GM23338 (cell line): ENCODE results near the gene SNX11. TPM values are rescaled to one million over a fixed set of nuclear protein-coding genes. Genes with fewer than 3 reads are reported as not detected.

Experiments
- ATAC-seq: fragments of 200-7000 bp; cut with Tn5 transposase; 3 replicates; pipeline ENCODE4 v1.9.1; 2020
- DNase-seq: peaks from one replicate; pipeline ENCODE4 v3.0.0-alpha.2; 2015; ENCODE audit warnings: low spot score
- H2AFZ ChIP-seq: fragments of 200-600 bp; sonication (generic); 2 replicates; pipeline ENCODE4 v1.8.0; 2016; ENCODE audit warnings: antibody characterized with exemption, mild to moderate bottlenecking, moderate library complexity
- H3F3A ChIP-seq: fragments of 200-600 bp; sonication (generic); replicated peaks from 2 replicates; pipeline ENCODE4 v1.8.0; 2017; ENCODE audit warnings: antibody characterized with exemption, mixed run types, low read depth
- H3K27ac ChIP-seq: fragments of 200-600 bp; sonication (generic); 2 replicates; pipeline ENCODE4 v1.6.1; 2016; ENCODE audit warnings: low read depth
- H3K27me3 ChIP-seq: fragments of 200-600 bp; sonication (generic); 2 replicates; pipeline ENCODE4 v1.8.0; 2016; ENCODE audit warnings: mild to moderate bottlenecking, mixed run types, moderate library complexity; ENCODE audit not compliant: insufficient read depth
- H3K36me3 ChIP-seq: fragments of 200-600 bp; sonication (generic); 2 replicates; pipeline ENCODE4 v1.8.0; 2016; ENCODE audit warnings: mild to moderate bottlenecking; ENCODE audit not compliant: insufficient read depth
- H3K4me1 ChIP-seq: fragments of 200-600 bp; sonication (generic); 2 replicates; pipeline ENCODE4 v1.8.0; 2016; ENCODE audit warnings: mild to moderate bottlenecking, moderate library complexity; ENCODE audit not compliant: insufficient read depth
- H3K4me2 ChIP-seq: fragments of 200-600 bp; sonication (generic); 2 replicates; pipeline ENCODE4 v1.7.1; 2017; ENCODE audit warnings: mixed run types
- H3K4me3 ChIP-seq: fragments of 200-600 bp; sonication (generic); 2 replicates; pipeline ENCODE4 v1.6.1; 2016; ENCODE audit warnings: mixed run types
- H3K79me2 ChIP-seq: fragments of 200-600 bp; sonication (generic); replicated peaks from 2 replicates; pipeline ENCODE4 v1.8.0; 2017; ENCODE audit warnings: mild to moderate bottlenecking; ENCODE audit not compliant: insufficient read depth
- H3K9me2 ChIP-seq: fragments of 200-600 bp; sonication (generic); 2 replicates; pipeline ENCODE4 v1.8.0; 2017; ENCODE audit not compliant: insufficient read depth
- H4K20me1 ChIP-seq: fragments of 200-600 bp; sonication (generic); replicated peaks from 2 replicates; pipeline ENCODE4 v1.8.0; 2017; ENCODE audit warnings: mild to moderate bottlenecking; ENCODE audit not compliant: insufficient read depth
- H3K27ac Mint-ChIP-seq: 2 replicates; pipeline ENCODE4 v1.8.0; 2020; ENCODE audit warnings: inconsistent platforms, mild to moderate bottlenecking, moderate library complexity, mixed read lengths
- H3K27me3 Mint-ChIP-seq: 3 replicates; pipeline ENCODE4 v1.8.0; 2022; ENCODE audit warnings: low read depth, mild to moderate bottlenecking, moderate library complexity, mixed read lengths, inconsistent platforms; ENCODE audit not compliant: insufficient read depth, poor library complexity
- H3K36me3 Mint-ChIP-seq: 3 replicates; pipeline ENCODE4 v1.8.0; 2021; ENCODE audit warnings: low read depth, mild to moderate bottlenecking, inconsistent platforms, moderate library complexity, mixed read lengths
- H3K4me1 Mint-ChIP-seq: 3 replicates; pipeline ENCODE4 v1.8.0; 2020; ENCODE audit warnings: mild to moderate bottlenecking, inconsistent platforms, mixed read lengths
- H3K4me3 Mint-ChIP-seq: 3 replicates; pipeline ENCODE4 v1.8.0; 2021; ENCODE audit warnings: moderate library complexity, mild to moderate bottlenecking, inconsistent platforms, mixed read lengths
- H3K9me3 Mint-ChIP-seq: 3 replicates; pipeline ENCODE4 v1.8.0; 2020; ENCODE audit warnings: moderate library complexity, mild to moderate bottlenecking, inconsistent platforms, mixed read lengths
- EZH2 ChIP-seq: fragments of 200-600 bp; sonication (generic); IDR thresholded peaks from one replicate; pipeline ENCODE4 v1.8.0; 2017; ENCODE audit warnings: antibody characterized with exemption, mild to moderate bottlenecking, low read depth; ENCODE audit not compliant: unreplicated experiment
- EZH2phosphoT487 ChIP-seq: fragments of 200-600 bp; sonication (generic); IDR thresholded peaks from one replicate; pipeline ENCODE4 v1.8.1; 2018; ENCODE audit warnings: antibody characterized with exemption; ENCODE audit not compliant: unreplicated experiment
- JUNB ChIP-seq: IDR thresholded peaks from one replicate; pipeline ENCODE4 v1.6.1; 2016; ENCODE audit warnings: antibody characterized with exemption; ENCODE audit not compliant: unreplicated experiment
- NANOG ChIP-seq: IDR thresholded peaks from 2 replicates; pipeline ENCODE4 v1.6.1; 2016; ENCODE audit warnings: antibody characterized with exemption, borderline replicate concordance
- POLR2AphosphoS5 ChIP-seq: IDR thresholded peaks from 2 replicates; pipeline ENCODE4 v1.6.1; 2016; ENCODE audit warnings: antibody characterized with exemption, low read depth
- ZNF114 ChIP-seq: fragments of 250-450 bp; sonication (Bioruptor Pico); IDR thresholded peaks from 2 replicates; pipeline ENCODE4 v1.5.0; 2020; ENCODE audit warnings: mild to moderate bottlenecking, moderate library complexity
- ZNF331 ChIP-seq: fragments of 250-450 bp; sonication (Bioruptor Pico); IDR thresholded peaks from 2 replicates; pipeline ENCODE4 v1.5.0; 2020; ENCODE audit warnings: low read depth, mild to moderate bottlenecking, moderate library complexity
- polyA plus RNA-seq: library from polyadenylated mRNA; unstranded; fragments of >200 nt; fragmentation: Nextera tagmentation; extraction: Ambion mirVana; gene quantifications from 2 replicates; pipeline ENCODE4 v1.2.1, GENCODE V29; 2016
- total RNA-seq: library from RNA; depleted of rRNA; stranded (reverse); fragments of >200 nt; shearing (Covaris generic); gene quantifications from 2 replicates; pipeline ENCODE4 v1.2.3, GENCODE V29; 2014
- TF ChIP-seq, protein P1 (sequence below), 2 experiments: fragments of 200-600 bp in 1 of 2; sonication (generic) in 1 of 2; conservative IDR thresholded peaks; 2 replicates each; pipeline versions ENCODE4 v1.5.1 to v1.6.1; 2016 to 2017; ENCODE audit warnings: antibody characterized with exemption in 2 of 2, low read depth in 2 of 2, mild to moderate bottlenecking in 2 of 2, moderate library complexity in 1 of 2
- TF ChIP-seq, protein P2 (sequence below): fragments of 250-450 bp; sonication (Bioruptor Pico); IDR thresholded peaks from 2 replicates; pipeline ENCODE4 v1.5.0; 2020; ENCODE audit warnings: mild to moderate bottlenecking, moderate library complexity
- TF ChIP-seq, protein P3 (sequence below): IDR thresholded peaks from 2 replicates; pipeline ENCODE4 v1.6.1; 2016; ENCODE audit warnings: antibody characterized with exemption

Gene SNX11
- total and polyA plus RNA-seq, 2 experiments from 2014 or later = 7.9 to 16.3 TPM

DNA sequence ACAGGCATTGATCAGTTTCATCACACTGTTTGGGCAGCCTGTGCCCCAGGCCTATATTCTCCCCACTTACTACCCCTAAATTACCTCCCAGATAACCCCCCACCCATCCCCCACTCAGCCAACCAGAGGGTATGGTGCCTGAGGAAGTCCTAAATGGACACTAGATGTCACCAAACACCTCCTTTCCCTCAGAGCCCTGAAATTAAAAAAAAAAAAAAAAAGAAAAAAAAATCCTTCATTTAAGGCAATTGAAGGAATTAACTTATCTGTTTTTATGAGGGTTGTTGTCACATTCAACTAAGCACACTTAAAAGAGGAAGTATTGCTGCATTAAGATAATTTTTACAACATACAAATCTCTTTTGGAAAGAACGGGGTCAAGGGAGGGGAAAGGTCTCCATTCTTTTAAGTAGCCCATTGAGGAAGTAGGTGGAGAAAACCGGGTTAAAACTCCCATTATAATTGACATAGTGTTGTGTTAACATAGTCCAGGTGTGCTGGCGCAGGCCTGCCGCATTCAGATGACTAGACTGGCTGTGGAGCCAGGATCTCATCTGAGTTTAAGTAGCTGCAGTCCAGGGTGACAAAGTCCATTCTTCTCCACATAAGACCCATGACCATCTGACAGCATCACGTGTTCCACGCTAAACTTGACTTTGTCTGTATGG, 46.3 kb downstream of the SNX11 start:
- H3K36me3 ChIP-seq = no peaks in the 10 kb centered on the region
- no peak overlapping the region for H2AFZ ChIP-seq
- no peak overlapping the region for H3K27ac Mint-ChIP-seq
- H3K27ac ChIP-seq = no peak overlapping the region
- H3K4me3 ChIP-seq = no peak overlapping the region
- H3K36me3 Mint-ChIP-seq = no peaks in the 10 kb centered on the region
- peaks cover 43% of the 10 kb centered on the region for H3K4me1 Mint-ChIP-seq
- no peaks in the 10 kb centered on the region for H3K79me2 ChIP-seq
- ATAC-seq (peak; percentile 77), DNase-seq (peak; percentile 80)
- peaks cover under 1% of the 10 kb centered on the region; the same call in 1 of the 2 replicates for H3K27me3 ChIP-seq
- H3K4me2 ChIP-seq = no peak overlapping the region
- H3K9me2 ChIP-seq = no peaks in the 10 kb centered on the region
- peaks cover 19% of the 10 kb centered on the region for H3K27me3 Mint-ChIP-seq
- H3K9me3 Mint-ChIP-seq = peaks cover 5% of the 10 kb centered on the region; the same call in 2 of the 3 replicates
- no peaks in the 10 kb centered on the region; the same call in 1 of the 2 replicates for H3F3A ChIP-seq
- TF ChIP-seq, protein P1, sequence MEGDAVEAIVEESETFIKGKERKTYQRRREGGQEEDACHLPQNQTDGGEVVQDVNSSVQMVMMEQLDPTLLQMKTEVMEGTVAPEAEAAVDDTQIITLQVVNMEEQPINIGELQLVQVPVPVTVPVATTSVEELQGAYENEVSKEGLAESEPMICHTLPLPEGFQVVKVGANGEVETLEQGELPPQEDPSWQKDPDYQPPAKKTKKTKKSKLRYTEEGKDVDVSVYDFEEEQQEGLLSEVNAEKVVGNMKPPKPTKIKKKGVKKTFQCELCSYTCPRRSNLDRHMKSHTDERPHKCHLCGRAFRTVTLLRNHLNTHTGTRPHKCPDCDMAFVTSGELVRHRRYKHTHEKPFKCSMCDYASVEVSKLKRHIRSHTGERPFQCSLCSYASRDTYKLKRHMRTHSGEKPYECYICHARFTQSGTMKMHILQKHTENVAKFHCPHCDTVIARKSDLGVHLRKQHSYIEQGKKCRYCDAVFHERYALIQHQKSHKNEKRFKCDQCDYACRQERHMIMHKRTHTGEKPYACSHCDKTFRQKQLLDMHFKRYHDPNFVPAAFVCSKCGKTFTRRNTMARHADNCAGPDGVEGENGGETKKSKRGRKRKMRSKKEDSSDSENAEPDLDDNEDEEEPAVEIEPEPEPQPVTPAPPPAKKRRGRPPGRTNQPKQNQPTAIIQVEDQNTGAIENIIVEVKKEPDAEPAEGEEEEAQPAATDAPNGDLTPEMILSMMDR (conservative IDR thresholded peaks at IDR 0.05; ENCODE audit: low read depth in 2 of 2) = peak; percentile 76 to 85
- TF ChIP-seq EZH2phosphoT487 = no peak
- no peaks in the 10 kb centered on the region for H4K20me1 ChIP-seq
- H3K4me1 ChIP-seq = peaks cover 22% of the 10 kb centered on the region
- no peak overlapping the region for H3K4me3 Mint-ChIP-seq

DNA sequence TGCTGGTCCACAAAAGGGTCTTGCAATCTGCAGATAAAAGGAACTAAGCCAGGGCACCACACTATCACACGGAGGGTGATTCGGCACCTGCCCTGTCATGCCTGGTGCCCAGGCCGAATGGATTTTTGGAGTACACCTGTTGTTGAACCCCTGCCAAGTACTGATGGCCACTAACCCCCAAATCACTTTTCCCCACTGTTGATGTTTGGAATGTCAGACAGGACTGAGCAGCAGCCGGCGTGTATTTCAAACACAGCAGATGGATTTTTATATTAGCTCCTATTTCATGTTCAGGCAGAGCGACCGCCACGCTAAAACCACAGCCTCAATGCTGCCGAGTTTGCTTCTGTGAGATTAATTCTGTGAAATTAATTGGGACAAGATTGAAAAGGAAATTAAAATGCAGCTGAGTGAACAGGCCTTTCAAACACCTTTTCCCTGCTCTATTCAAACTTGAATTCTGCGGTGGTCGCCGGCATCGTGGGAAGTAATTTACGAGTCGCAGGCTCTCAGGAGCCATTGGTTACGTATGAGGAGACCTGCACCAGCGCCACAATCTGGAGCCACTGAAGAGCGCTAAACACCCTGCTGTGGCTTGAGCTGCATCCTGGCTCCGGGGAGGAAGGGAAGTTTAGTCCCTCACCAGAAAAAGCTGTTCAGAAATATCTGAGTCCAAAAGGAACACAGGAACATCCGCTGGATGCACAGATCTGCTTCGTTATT, 48.5 kb downstream of the SNX11 start:
- Mint-ChIP-seq H3K9me3 (peaks cover 5% of the 10 kb centered on the region; the same call in 2 of the 3 replicates), H3K36me3 (no peaks in the 10 kb centered on the region), H3K27me3 (peaks cover 32% of the 10 kb centered on the region), H3K4me1 (peaks cover 45% of the 10 kb centered on the region), H3K4me3 (no peak overlapping the region; the same call in 2 of the 3 replicates), H3K27ac (no peak overlapping the region)
- H3K4me2 ChIP-seq = no peak overlapping the region
- no peak overlapping the region for H2AFZ ChIP-seq
- H3K79me2 ChIP-seq = no peaks in the 10 kb centered on the region
- H3K4me1 ChIP-seq = peaks cover 29% of the 10 kb centered on the region
- ATAC-seq (peak; percentile 23), DNase-seq (peak; percentile 56)
- H3K27me3 ChIP-seq = peaks cover 10% of the 10 kb centered on the region
- H3F3A ChIP-seq = peaks cover 9% of the 10 kb centered on the region
- no peaks in the 10 kb centered on the region for H3K36me3 ChIP-seq
- H4K20me1 ChIP-seq = no peaks in the 10 kb centered on the region
- H3K27ac ChIP-seq = no peak overlapping the region
- H3K9me2 ChIP-seq = no peaks in the 10 kb centered on the region
- no peak overlapping the region for H3K4me3 ChIP-seq
- TF ChIP-seq JUNB (no peak), ZNF331 (CRISPR knock-in tag) (no peak), EZH2 (no peak), ZNF114 (CRISPR knock-in tag) (no peak), NANOG (no peak), POLR2AphosphoS5 (no peak), EZH2phosphoT487 (no peak)
- TF ChIP-seq, protein P2, sequence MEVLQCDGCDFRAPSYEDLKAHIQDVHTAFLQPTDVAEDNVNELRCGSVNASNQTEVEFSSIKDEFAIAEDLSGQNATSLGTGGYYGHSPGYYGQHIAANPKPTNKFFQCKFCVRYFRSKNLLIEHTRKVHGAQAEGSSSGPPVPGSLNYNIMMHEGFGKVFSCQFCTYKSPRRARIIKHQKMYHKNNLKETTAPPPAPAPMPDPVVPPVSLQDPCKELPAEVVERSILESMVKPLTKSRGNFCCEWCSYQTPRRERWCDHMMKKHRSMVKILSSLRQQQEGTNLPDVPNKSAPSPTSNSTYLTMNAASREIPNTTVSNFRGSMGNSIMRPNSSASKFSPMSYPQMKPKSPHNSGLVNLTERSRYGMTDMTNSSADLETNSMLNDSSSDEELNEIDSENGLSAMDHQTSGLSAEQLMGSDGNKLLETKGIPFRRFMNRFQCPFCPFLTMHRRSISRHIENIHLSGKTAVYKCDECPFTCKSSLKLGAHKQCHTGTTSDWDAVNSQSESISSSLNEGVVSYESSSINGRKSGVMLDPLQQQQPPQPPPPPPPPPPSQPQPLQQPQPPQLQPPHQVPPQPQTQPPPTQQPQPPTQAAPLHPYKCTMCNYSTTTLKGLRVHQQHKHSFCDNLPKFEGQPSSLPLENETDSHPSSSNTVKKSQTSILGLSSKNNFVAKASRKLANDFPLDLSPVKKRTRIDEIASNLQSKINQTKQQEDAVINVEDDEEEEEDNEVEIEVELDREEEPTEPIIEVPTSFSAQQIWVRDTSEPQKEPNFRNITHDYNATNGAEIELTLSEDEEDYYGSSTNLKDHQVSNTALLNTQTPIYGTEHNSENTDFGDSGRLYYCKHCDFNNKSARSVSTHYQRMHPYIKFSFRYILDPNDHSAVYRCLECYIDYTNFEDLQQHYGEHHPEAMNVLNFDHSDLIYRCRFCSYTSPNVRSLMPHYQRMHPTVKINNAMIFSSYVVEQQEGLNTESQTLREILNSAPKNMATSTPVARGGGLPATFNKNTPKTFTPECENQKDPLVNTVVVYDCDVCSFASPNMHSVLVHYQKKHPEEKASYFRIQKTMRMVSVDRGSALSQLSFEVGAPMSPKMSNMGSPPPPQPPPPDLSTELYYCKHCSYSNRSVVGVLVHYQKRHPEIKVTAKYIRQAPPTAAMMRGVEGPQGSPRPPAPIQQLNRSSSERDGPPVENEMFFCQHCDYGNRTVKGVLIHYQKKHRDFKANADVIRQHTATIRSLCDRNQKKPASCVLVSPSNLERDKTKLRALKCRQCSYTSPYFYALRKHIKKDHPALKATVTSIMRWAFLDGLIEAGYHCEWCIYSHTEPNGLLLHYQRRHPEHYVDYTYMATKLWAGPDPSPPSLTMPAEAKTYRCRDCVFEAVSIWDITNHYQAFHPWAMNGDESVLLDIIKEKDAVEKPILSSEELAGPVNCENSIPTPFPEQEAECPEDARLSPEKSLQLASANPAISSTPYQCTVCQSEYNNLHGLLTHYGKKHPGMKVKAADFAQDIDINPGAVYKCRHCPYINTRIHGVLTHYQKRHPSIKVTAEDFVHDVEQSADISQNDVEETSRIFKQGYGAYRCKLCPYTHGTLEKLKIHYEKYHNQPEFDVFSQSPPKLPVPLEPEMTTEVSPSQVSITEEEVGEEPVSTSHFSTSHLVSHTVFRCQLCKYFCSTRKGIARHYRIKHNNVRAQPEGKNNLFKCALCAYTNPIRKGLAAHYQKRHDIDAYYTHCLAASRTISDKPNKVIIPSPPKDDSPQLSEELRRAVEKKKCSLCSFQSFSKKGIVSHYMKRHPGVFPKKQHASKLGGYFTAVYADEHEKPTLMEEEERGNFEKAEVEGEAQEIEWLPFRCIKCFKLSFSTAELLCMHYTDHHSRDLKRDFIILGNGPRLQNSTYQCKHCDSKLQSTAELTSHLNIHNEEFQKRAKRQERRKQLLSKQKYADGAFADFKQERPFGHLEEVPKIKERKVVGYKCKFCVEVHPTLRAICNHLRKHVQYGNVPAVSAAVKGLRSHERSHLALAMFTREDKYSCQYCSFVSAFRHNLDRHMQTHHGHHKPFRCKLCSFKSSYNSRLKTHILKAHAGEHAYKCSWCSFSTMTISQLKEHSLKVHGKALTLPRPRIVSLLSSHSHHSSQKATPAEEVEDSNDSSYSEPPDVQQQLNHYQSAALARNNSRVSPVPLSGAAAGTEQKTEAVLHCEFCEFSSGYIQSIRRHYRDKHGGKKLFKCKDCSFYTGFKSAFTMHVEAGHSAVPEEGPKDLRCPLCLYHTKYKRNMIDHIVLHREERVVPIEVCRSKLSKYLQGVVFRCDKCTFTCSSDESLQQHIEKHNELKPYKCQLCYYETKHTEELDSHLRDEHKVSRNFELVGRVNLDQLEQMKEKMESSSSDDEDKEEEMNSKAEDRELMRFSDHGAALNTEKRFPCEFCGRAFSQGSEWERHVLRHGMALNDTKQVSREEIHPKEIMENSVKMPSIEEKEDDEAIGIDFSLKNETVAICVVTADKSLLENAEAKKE (CRISPR knock-in tag) = no peak
- TF ChIP-seq, protein P3, sequence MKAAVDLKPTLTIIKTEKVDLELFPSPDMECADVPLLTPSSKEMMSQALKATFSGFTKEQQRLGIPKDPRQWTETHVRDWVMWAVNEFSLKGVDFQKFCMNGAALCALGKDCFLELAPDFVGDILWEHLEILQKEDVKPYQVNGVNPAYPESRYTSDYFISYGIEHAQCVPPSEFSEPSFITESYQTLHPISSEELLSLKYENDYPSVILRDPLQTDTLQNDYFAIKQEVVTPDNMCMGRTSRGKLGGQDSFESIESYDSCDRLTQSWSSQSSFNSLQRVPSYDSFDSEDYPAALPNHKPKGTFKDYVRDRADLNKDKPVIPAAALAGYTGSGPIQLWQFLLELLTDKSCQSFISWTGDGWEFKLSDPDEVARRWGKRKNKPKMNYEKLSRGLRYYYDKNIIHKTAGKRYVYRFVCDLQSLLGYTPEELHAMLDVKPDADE = no peak
